ENCODE data around the gene TBC1D14.

DNA sequence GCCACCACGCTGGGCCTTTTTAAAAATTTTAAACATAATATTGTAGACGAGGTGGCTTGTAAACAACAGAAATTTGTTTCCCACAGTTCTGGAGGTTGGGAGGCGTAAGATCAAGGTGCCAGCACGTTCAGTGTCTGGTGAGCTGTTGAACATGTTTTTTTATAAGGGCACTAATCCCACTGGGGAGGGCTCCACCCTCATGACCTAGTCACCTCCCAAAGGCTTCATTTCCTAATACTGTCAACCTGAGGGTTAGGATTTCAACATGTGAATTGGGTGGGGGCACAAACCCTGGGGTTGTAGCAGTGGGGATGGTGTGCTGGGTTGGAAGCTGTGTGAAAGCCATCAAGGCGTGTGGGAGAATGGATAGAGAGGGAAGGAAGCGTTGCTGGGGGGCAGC, 27.6 kb downstream of the TBC1D14 start:
- TF ChIP-seq, protein P1, sequence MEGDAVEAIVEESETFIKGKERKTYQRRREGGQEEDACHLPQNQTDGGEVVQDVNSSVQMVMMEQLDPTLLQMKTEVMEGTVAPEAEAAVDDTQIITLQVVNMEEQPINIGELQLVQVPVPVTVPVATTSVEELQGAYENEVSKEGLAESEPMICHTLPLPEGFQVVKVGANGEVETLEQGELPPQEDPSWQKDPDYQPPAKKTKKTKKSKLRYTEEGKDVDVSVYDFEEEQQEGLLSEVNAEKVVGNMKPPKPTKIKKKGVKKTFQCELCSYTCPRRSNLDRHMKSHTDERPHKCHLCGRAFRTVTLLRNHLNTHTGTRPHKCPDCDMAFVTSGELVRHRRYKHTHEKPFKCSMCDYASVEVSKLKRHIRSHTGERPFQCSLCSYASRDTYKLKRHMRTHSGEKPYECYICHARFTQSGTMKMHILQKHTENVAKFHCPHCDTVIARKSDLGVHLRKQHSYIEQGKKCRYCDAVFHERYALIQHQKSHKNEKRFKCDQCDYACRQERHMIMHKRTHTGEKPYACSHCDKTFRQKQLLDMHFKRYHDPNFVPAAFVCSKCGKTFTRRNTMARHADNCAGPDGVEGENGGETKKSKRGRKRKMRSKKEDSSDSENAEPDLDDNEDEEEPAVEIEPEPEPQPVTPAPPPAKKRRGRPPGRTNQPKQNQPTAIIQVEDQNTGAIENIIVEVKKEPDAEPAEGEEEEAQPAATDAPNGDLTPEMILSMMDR (IDR thresholded peaks at IDR 0.05): no peak
- TF ChIP-seq POLR2A (IDR thresholded peaks at IDR 0.05): no peak

Measured in testis (tissue), 2 donors.